K562 (cell line): Measurements from ENCODE around the gene C9. TPM values are rescaled to one million over a fixed set of nuclear protein-coding genes. Genes with fewer than 3 reads are reported as not detected.
"Not testable (repeated sequence)": the region's sequence is repeated elsewhere in the genome, so short reads cannot be mapped to it uniquely, and the experiment has no call there.

Source experiments
- ATAC-seq: fragments of 200-7000 bp; cut with Tn5 transposase; 3 replicates; pipeline ENCODE4 v1.9.1; 2020; ENCODE audit warnings: moderate library complexity
- BruUV-seq: library from RNA; stranded (reverse); fragments of 400-500 nt; replicated peaks from 2 replicates; lab custom pipeline; 2021; lab: Mats Ljungman, UMichigan
- CTCF ChIA-PET: fragments of 300-600 bp; formaldehyde crosslinking; extraction: SDS; loops from one replicate; lab custom pipeline; 2021; ENCODE audit warnings: low intra/inter-chr PET ratio; lab: Yijun Ruan, JAX
- POLR2A ChIA-PET: fragments of 300-600, 350-650 bp; sonication (Branson Sonifier 250); formaldehyde crosslinking; extraction: SDS; loops from one replicate; lab custom pipeline; 2021; ENCODE audit warnings: antibody characterized with exemption, inconsistent platforms; lab: Yijun Ruan, JAX
- DNase-seq, 4 experiments: peaks; one replicate each; pipeline versions ENCODE4 v3.0.0 to v3.0.0-alpha.2; 2011 to 2018; ENCODE audit warnings: low spot score in 3 of 4, mixed read lengths in 3 of 4; ENCODE audit errors: extremely low read depth in 1 of 4
- FAIRE-seq: peaks from 2 replicates; lab custom pipeline; 2011; peaks lifted over from hg19 to GRCh38; lab: Jason Lieb, UNC
- H2AFZ ChIP-seq: 2 replicates; pipeline ENCODE4 v1.6.0; 2011; ENCODE audit warnings: low read depth, low read length, control low read depth, inconsistent platforms
- H3K27ac ChIP-seq: fragments of 200-600 bp; 3 replicates; pipeline ENCODE4 v1.8.0; 2011; ENCODE audit warnings: low read depth, mild to moderate bottlenecking, control low read depth, inconsistent platforms, low read length, moderate library complexity, mixed read lengths; ENCODE audit errors: extremely low read depth
- H3K27me3 ChIP-seq, 2 experiments: fragments of 300-600 bp in 1 of 2; 2 replicates in 1 of 2; 3 replicates in 1 of 2; pipeline versions ENCODE4 v1.6.0 to v1.8.0; 2011; ENCODE audit warnings: inconsistent platforms in 2 of 2, low read length in 2 of 2, mild to moderate bottlenecking in 1 of 2, mixed read lengths in 1 of 2, moderate library complexity in 1 of 2; ENCODE audit not compliant: control insufficient read depth in 2 of 2, insufficient read depth in 2 of 2
- H3K36me3 ChIP-seq: fragments of 300-600 bp; 3 replicates; pipeline ENCODE4 v1.8.0; 2011; ENCODE audit warnings: mild to moderate bottlenecking, low read length, inconsistent platforms; ENCODE audit not compliant: control insufficient read depth, insufficient read depth
- H3K4me1 ChIP-seq, 2 experiments: fragments of 200-600 bp in 1 of 2; replicated peaks in 1 of 2; 2 replicates in 1 of 2; 3 replicates in 1 of 2; pipeline versions ENCODE4 v1.5.1 to v1.8.0; 2011; ENCODE audit warnings: inconsistent platforms in 2 of 2, low read length in 2 of 2, mild to moderate bottlenecking in 1 of 2, mixed read lengths in 1 of 2, moderate library complexity in 1 of 2; ENCODE audit not compliant: control insufficient read depth in 2 of 2, insufficient read depth in 2 of 2
- H3K4me2 ChIP-seq: 2 replicates; pipeline ENCODE4 v1.6.1; 2011; ENCODE audit warnings: low read length, control low read depth, inconsistent platforms, mixed read lengths; ENCODE audit not compliant: insufficient read depth
- H3K4me3 ChIP-seq: fragments of 200-600 bp; sonication (generic), shearing (Covaris generic); 2 replicates; pipeline ENCODE4 v1.5.1; 2016; ENCODE audit warnings: control low read depth, inconsistent platforms
- H3K79me2 ChIP-seq: fragments of 200-600 bp; 3 replicates; pipeline ENCODE4 v1.8.0; 2011; ENCODE audit warnings: low read length, inconsistent platforms; ENCODE audit not compliant: control insufficient read depth, insufficient read depth
- H3K9ac ChIP-seq, 2 experiments: 2 replicates each; pipeline versions ENCODE4 v1.6.0 to v1.6.1; 2011; ENCODE audit warnings: low read depth in 2 of 2, low read length in 2 of 2, control low read depth in 1 of 2, inconsistent platforms in 1 of 2, mild to moderate bottlenecking in 1 of 2, mixed read lengths in 1 of 2; ENCODE audit not compliant: insufficient read depth in 1 of 2
- H3K9me1 ChIP-seq: one replicate; pipeline ENCODE4 v1.6.0; 2011; ENCODE audit warnings: inconsistent platforms, mild to moderate bottlenecking, low read length, moderate library complexity; ENCODE audit not compliant: control insufficient read depth, insufficient read depth
- H3K9me3 ChIP-seq: replicated peaks from 2 replicates; pipeline ENCODE4 v1.5.1; 2011; ENCODE audit warnings: low read depth, low read length, inconsistent platforms; ENCODE audit not compliant: control insufficient read depth, insufficient read depth
- H4K20me1 ChIP-seq: replicated peaks from 2 replicates; pipeline ENCODE4 v1.6.1; 2011; ENCODE audit warnings: low read length, inconsistent platforms, mixed read lengths; ENCODE audit not compliant: control insufficient read depth, insufficient read depth
- BCOR ChIP-seq: fragments of 450-650 bp; IDR thresholded peaks from 2 replicates; pipeline ENCODE4 v1.6.1; 2016
- KDM1A ChIP-seq, 2 experiments: fragments of 450-650 bp; IDR thresholded peaks; 2 replicates each; pipeline ENCODE4 v1.6.1; 2016; ENCODE audit warnings: mild to moderate bottlenecking in 2 of 2
- NFIC ChIP-seq: fragments of 450-650 bp; IDR thresholded peaks from 2 replicates; pipeline ENCODE4 v1.6.1; 2017; ENCODE audit warnings: mild to moderate bottlenecking, inconsistent platforms
- NFIX ChIP-seq: fragments of 250-450 bp; sonication (Bioruptor Pico); IDR thresholded peaks from 2 replicates; pipeline ENCODE4 v1.4.0; 2020; ENCODE audit warnings: low read depth, mild to moderate bottlenecking, moderate library complexity
- RBM25 ChIP-seq: fragments of 200-400 bp; formaldehyde crosslinking; IDR thresholded peaks from 2 replicates; pipeline ENCODE4 v1.6.1; 2018; ENCODE audit warnings: low read length, low read depth, moderate library complexity; ENCODE audit not compliant: severe bottlenecking
- ZNF146 ChIP-seq: IDR thresholded peaks from one replicate; pipeline ENCODE4 v1.6.1; 2018; ENCODE audit warnings: missing compliant biosample characterization; ENCODE audit not compliant: unreplicated experiment
- WGBS: fragments of 100-300 bp; shearing (Covaris generic); methylation state at CpG from one replicate; pipeline ENCODE4 v1.1.6; 2016; ENCODE audit warnings: low coverage, mixed read lengths; ENCODE audit not compliant: insufficient coverage; ENCODE audit errors: missing lambda C conversion rate; 5-methylcytosine and 5-hydroxymethylcytosine counted together
- in situ Hi-C: fragments of 300-500 bp; cut with MboI; formaldehyde crosslinking; loops from 4 replicates; pipeline ENCODE4 v1.15.0; 2018; ENCODE audit warnings: inconsistent platforms, mixed read lengths
- intact Hi-C: fragments of 100-400 bp; cut with micrococcal nuclease; formaldehyde crosslinking; loops from 2 replicates; pipeline ENCODE4 v1.14.2; 2022
- polyA plus RNA-seq, 8 experiments: library from polyadenylated mRNA; depleted of rRNA in 4 of 8; stranded (reverse) in 5 of 8; unstranded in 3 of 8; fragments of >200 nt; fragmentation: Nextera tagmentation in 2 of 8; fragmentation: Illumina TruSeq in 1 of 8; extraction: Ambion mirVana in 2 of 8; extraction: Trizol in 1 of 8; gene quantifications; 2 replicates each; pipeline versions ENCODE4 v1.2.1 to v1.2.3, GENCODE V29; 2011 to 2014; ENCODE audit warnings: inconsistent platforms in 1 of 8, missing spikeins in 1 of 8
- total RNA-seq, 7 experiments: library from RNA; depleted of rRNA in 6 of 7; stranded (reverse); fragments of >200 nt in 6 of 7; fragmentation: Illumina TruSeq in 2 of 7; extraction: Trizol in 2 of 7; gene quantifications; 2 replicates each; pipeline versions ENCODE4 v1.2.1 to v1.2.3, GENCODE V29; 2011 to 2021; ENCODE audit warnings: low replicate concordance in 1 of 7

The C9 gene
- total and polyA plus RNA-seq, 9 of the 15 experiments (the other 6 are each of a cell fraction or from before 2014, with no cell fraction given), result 0.08 to 0.38 TPM; not detected in 7

DNA sequence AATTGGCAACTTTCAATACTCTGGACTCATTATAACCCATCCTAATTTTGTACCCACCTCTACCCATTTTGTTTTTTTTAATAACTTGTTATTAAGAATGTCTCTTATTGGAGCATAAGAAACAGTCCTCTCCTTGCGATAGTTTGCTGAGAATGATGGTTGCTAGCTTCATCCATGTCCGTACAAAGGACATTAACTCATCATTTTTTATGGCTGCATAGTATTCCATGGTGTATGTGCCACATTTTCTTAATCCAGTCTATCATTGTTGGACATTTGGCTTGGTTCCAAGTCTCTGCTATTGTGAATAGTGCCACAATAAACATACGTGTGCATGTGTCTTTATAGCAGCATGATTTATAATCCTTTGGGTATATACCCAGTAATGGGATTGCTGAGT, 39.5 kb upstream of the C9 start:
- H3K9ac ChIP-seq, ATAC-seq, H3K9me3 ChIP-seq, FAIRE-seq, H3K9me1 ChIP-seq, in situ Hi-C loops, H3K27ac ChIP-seq, intact Hi-C loops, H3K27me3 ChIP-seq, DNase-seq, H3K4me3 ChIP-seq, H3K36me3 ChIP-seq, H3K79me2 ChIP-seq, H3K4me2 ChIP-seq: not testable (repeated sequence)
- POLR2A ChIA-PET, result interaction anchor here (2.5 to 8.8 kb wide), 3 partner anchors 10 to 20 kb away, joined by 27 to 67 read pairs (median 44); partner anchors contain the start of gene DAB2
- peaks cover 4 to 23% of the 10 kb centered on the region in 2 experiments; a peak in 4 of 5 replicates for H3K4me1 ChIP-seq
- WGBS, result 57% methylated on average over 3 of the region's 3 CpGs
- TF ChIP-seq KDM1A (IDR thresholded peaks at IDR 0.05) (peak; percentile 12 to 16; a peak in 1 of 4 replicates), ZNF146 (CRISPR knock-in tag) (peak; percentile 90), NFIC (peak; percentile 83), BCOR (peak; percentile 78), RBM25 (peak; percentile 58), NFIX (peak; percentile 13; the same call in 1 of the 2 replicates)
- TF ChIP-seq, all 486 proteins: peak for 6; not testable (repeated sequence) for 480
- CTCF ChIA-PET, H4K20me1 ChIP-seq, BruUV-seq, H2AFZ ChIP-seq: not testable (repeated sequence)

DNA sequence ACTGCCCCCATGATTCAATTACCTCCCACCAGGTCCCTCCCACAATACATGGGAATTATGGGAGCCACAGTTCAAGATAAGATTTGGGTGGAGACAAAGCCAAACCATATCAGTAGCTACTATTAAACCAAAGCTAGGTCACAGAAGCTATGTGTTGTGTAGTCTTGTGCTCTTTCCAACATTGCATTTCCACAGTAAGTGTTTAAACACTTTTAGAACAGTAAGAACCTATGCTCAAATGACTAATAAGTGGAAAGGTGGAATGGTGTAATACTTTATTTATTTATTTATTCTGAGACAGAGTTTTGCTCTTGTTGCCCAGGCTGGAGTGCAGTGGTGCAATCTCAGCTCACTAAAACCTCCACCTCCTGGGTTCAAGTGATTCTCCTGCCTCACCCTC, 37.8 kb upstream of the C9 start:
- intact Hi-C loops, H3K9ac ChIP-seq, H3K4me2 ChIP-seq, H3K27me3 ChIP-seq, H3K9me1 ChIP-seq, CTCF ChIA-PET, in situ Hi-C loops, BruUV-seq, FAIRE-seq, H3K4me3 ChIP-seq, H3K9me3 ChIP-seq, H3K79me2 ChIP-seq, H3K27ac ChIP-seq, H2AFZ ChIP-seq, H3K36me3 ChIP-seq, ATAC-seq, H4K20me1 ChIP-seq, DNase-seq: not testable (repeated sequence)
- POLR2A ChIA-PET, result interaction anchor here (5.0 to 8.8 kb wide), 2 partner anchors 12 to 22 kb away, joined by 44 to 67 read pairs; partner anchors contain the start of gene DAB2
- H3K4me1 ChIP-seq, result peaks cover 4 to 34% of the 10 kb centered on the region in 2 experiments; a peak in 4 of 5 replicates
